IPS DF 4.7 (cell line): ENCODE measurements around the gene TSHR.
A peak's percentile ranks its signal among the peaks of the same experiment; 100 is the strongest.
"Not testable (repeated sequence)": the region's sequence is repeated elsewhere in the genome, so short reads cannot be mapped to it uniquely, and the experiment has no call there.

Experiments
- DNase-seq: peaks from one replicate; pipeline ENCODE4 v3.0.0-alpha.2; 2013; ENCODE audit warnings: low spot score; ENCODE audit errors: extremely low read depth

The TSHR gene

DNA sequence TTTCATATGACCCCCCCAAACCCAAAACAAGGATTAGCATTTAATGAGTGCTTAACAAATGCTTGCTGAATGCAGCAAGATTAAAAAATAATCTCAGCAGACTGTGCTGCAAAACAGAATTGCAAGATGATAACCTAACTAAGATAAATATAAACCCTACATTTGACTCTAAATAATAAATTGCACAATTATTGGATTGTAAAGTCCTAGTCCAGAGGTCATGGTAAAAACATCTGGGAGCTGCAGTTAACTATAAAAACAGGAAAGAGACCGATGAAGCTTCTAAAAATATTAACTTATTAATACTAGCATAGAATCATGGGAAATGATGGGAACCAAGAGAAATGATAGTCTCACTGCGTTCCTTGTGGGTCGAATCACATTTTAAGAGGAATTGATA lies 37.2 kb downstream of the TSHR start:
- DNase-seq: no peak

DNA sequence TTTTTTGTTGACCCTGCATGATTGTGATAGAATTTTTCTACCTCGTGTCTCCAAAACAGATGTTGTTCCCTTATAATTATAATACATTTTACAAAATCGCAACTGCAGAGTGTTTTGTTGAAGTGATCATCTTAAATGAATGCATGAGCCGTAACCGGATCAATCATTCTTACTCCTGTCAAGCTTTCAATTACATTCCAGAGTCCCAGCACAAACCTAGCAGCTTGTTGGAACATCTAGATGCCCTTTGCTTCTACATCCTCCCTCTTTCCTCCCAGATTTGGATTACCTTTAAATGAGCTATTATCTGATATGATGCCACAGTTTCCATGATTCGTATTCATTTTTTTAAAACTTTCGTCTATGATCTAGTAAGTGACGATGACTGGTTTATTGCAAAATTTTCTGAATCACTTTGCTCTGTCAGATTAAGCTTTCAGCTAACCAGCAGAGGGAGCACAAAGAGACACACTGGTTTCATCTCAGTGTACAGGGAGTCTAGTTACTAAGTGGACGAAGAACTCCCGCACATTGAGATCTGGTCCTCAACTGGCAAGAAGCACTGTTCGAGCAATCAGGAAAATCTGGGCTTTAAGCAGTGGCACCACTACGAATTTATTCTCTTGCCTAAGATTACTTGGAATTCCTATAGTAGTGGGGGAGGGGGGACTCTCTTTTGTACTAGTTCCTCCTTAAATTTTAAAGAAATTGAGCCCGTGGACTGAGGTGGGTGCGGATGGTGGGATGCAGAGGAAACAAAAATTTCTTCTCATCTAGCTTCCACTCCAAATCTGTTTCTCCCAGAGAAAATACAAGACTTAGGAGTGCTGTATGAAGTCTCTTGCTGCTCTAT lies 40.9 kb downstream of the TSHR start:
- no peak for DNase-seq

DNA sequence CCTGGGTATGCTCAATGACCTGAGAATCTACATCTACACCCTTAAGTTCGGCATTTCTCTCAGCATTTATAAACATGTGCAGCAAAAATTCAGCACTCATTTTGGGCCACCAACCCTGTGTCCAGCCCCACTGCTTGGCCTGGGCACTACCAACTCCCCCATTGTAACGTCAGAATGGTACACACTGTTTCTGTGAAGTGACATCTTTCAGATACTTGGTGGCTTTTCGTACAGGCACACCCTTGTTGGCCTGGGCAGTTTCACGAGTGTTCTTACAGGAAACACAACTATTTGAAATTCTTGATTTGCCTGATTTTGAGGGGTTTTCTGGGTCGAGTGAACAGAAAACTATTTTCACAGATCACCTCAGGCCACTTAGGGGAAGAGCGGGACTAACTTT lies 46.0 kb downstream of the TSHR start:
- DNase-seq: no peak

DNA sequence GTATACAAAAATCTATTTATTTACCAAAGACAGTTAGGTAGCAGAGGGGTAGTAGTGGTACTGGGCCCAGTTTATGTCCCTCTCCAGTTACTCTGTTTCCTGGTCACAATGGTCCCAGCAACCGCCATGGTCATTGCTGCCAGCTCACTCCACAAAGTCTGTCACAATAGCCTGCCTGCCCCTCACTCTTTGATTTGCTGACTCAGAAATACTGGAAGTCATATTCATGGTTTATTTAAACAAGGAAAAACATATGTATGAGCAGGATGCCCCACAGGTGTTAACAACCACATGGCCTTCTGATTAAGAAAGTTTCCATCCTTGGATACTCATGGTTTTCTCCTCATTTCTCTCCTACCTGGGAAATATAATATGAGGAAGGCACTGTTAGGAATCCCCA lies 49.2 kb downstream of the TSHR start:
- DNase-seq: no peak

DNA sequence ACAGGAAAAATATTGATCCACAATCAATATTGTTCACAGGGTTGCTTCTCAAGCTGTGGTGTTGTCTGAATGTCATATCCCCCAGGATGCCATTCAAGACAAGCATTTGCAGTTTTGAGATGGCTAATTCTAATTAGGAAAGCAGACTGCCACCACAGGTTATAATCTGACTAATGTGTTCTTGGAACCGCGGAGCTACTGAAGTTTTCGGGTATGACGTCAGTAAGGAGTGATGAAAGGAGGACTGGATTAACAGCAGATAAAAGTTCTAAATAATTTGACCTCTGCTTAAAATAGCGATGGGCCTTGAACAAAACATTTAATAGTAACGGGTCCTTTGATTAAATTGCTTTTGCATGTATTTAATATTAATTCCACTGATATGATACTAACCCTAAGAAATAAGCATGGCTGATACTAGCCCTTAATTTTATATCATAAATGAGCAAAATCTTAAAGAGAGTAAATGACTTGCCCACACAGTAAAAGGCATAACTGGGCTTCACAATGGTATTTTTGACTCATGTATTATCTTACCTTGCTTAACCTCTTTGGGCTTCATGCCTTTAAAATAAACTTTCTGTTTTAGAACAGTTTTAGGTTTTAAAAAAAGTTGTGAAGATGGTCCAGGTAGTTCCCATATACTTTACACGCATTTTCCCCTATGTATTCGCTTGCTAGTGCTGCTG lies 50.3 kb downstream of the TSHR start:
- no peak for DNase-seq

DNA sequence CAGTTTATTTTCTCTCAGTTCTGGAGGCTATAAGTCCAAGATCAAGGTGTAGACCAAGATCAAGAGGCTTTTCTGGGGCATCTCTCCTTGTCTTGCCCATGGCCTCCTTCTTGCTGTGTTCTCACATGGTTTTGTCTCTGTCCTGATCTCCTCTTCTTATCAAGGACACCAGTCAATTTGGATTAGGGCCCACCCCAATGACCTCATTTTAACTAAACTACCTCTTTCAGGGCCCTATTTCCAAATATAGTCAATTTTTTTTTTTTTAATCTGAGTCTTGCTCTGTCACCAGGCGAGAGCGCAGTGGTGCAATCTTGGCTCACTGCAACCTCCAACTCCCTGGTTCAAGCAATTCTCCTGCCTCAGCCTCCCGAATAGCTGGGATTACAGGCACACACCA lies 50.8 kb downstream of the TSHR start:
- DNase-seq: no peak

DNA sequence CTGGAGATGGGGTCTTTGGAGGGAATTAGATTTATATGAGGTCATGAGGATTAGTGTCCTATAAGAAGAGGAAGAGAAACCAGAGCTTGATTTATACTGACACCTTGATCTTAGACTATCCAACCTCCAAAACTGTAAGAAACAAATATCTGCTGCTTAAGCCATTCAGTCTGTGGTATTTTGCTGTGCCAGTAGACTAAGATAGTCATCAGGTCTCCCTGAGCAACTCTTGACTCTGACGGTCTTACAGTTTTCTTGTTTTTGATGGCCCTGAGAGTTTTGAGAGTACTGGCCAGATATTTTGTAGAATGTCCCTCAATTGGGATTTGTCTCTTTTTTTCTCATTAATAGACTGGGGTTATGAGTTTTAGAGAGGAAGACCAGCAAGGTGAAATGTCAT lies 51.7 kb downstream of the TSHR start:
- DNase-seq: no peak

DNA sequence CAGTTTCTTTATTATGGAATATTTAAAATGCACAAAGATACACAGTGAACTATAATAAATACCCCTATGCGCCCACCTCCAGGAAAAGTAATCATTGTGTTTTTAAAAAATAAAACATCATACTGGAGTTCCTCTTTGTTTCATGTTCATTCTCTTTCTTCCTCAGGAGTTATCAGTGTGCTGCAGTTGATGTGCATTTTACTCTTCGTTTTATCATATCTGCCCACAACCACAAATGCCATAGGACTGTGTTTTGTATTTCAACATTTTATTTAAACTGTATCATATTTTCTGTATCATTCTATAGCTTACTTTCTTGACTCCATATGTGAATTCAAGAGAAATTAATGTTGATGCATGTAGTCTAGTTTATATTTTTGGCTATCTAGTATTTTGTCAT lies 53.9 kb downstream of the TSHR start:
- DNase-seq: no peak

DNA sequence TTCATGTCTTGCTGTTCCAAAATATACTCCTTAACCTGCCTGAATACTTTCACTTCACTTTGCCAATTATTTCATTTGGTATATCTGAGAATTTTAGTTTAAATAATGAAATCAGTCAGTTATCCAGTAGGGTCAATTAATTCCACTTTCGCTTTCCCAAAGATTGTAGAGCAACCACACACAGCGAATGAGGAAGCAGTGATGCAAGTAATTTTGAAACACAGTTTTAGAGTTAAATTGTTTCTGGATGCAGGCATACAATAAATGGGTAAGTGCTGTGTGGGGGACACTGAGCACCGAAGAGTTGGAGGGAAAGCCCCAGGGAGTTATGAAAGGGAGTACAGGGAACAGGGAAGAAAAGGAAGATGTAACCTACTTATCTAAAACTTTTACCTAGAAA lies 62.8 kb downstream of the TSHR start:
- no peak for DNase-seq

DNA sequence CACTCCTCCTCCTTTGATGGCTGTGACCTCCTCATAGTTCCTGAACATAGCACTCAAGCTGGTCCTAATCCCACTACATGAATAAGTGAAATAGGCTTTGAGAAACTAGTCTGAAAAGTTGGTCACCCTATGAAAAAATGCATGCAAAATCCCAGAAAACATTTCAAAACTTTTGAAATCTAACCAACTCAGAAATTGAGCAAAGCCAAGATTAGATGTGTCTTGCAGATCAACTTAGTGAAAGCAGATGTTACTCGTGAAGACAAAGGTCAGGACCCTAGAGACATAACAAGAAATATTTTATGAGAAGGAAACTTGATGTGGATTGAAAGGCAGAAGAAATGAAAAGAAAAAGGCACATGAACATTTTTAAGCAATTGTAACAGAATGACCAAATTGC lies 63.3 kb downstream of the TSHR start:
- DNase-seq: no peak

DNA sequence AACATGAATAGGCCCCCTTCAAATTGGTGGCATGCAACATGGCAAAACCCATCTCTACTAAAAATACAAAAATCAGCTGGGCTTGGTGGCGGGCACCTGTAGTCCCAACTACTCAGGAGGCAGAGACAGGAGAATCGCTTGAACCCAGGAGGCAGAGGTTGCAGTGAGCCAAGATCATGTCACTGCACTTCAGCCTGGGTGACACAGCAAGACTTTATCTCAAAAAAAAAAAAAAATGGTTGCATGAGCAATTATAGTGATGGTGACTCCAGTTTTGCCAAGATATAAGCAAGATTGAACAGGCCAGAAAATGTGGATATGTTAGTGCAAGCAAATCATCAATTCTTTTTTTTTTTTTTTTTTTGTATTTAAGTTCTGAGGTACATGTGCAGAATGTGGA lies 63.7 kb downstream of the TSHR start:
- DNase-seq: not testable (repeated sequence)

DNA sequence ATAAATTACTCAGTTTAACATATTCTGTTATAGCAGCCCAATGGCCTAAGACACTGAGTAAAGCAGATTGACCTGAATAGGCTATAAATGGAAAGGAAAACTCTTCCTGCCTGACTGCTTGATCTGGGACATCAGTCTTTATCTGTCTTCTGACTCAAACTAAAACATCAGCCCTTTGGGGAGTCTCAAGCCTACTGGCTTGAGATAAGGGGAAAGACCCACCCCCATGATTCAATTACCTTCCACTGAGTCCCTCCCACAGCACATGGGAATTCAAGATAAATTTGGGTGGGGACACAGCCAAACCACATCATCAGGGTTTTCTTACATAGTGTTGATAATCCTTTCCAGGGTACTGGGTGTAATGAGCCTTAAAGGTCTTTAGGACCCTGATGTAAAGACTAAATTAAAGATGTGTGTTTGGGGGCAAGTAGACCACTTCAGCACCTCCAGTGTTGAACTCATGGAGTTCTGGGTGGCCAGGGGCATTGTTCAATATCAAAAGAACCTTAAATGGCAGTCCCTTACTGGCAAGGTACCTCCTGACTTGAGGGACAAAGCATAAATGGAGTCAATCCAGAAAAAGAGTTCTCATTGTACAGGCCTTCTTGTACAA lies 67.8 kb downstream of the TSHR start:
- DNase-seq: no peak

DNA sequence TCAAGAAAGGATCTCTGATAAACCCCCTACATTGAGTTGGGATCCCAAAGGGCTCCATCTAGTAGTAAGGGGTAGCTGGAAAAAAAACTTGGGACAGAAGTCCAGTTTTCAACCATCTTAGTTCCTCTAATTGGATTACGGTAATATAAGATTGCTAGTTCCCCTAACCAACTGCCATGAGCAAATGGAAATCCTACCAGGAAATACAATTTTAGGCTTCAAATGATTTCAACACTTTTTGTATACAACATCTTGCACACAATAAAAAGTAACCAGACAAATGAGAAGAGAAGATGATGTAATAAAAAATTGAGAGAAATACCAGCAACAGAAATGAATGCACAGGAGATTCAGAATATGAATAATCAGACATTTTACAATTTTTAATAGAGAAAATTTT lies 73.0 kb downstream of the TSHR start:
- DNase-seq: no peak

DNA sequence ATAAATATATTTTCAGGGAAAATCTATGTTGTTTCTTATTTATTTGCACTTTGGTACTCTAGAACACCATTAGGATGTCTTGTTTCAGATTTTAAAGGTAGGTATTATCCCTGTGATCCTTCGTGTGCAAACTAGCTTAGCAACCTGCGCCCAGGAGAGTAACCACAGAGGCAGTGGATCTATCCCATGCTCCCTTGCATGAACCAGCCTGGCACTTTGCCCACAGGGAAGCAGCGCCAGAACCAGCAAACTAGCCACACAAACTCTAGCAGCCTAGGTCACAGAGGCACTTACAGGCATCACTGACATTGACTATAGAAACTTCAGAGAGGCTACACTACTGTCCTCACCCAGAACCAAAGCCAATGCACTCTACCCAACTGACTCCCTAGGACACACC lies 76.1 kb downstream of the TSHR start:
- no peak for DNase-seq

DNA sequence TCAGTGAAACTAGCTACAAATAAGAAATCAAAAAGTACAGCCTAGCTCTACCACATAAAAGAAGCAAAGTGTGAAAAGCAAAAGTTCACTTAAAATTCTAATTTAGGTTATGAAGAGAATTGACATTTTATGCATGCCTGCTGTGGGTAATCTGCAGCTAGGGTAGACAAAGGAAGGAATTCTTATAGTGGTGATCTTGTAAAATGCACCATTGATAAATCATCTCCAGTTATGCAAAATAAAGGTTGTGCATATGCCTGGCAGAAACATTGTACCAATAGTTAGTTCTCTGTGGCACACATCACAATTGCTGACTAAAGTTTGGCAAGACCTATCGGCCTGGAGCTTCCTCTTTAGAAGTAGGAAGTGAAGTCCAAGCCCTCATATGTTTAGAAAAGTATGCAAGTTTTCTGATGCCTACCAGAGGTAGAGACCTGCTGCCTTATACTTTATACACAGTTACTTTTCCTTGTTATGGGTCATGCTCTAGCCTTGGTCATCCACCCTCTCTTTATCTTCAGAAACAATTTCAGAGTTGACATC lies 78.3 kb downstream of the TSHR start:
- DNase-seq: no peak

DNA sequence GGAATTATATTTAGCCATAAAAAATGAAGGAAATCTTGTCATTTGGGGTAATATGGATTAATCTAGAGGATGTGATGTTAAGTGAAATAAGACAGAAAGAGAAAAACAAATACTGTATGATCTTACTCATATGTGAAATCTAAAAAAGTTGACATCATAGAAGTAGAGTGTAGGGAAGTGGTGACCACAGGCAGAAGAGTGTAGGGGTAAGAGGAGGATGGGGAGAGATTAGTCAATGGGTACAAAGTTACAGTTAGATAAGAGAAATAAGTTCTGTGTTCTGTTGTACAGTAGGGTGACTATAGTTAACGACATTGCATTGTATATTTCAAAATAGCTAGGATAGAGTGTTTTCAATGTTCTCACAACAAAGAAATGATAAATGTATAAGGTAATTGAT lies 87.0 kb downstream of the TSHR start:
- no peak for DNase-seq

DNA sequence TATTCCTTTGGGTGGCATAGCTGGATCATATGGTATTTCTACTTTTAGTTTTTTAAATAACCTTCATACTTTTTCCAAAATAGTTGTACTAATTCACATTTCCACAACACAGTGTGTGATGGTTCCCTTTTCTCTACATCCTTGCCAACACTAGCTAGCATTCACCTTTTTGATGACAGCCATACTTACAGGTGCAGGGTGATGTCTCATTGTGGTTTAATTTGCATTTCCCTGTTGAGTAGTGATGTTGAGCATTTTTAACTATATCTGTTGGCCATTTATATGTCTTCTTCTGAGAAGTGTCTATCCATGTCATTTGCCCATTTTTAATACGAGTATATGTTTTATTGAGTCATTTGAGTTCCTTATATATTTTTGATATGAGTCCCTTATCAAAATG lies 96.1 kb downstream of the TSHR start:
- DNase-seq: no peak

DNA sequence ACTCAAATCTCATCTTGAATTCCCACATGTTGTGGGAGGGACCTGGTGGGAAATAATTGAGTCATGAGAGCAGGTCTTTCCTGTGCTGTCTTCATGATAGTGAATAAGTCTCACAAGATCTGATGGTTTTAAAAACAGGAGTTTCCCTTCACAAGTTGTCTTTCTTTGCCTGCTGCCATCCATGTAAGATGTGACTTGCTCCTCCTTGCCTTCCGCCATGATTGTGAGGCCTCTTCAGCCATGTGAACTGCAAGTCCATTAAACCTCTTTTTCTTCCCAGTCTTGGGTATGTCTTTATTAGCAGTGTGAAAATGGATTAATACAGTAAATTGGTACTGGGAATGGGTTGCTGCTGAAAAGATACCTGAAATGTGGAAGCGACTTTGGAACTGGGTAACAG lies 98.6 kb downstream of the TSHR start:
- not testable (repeated sequence) for DNase-seq

DNA sequence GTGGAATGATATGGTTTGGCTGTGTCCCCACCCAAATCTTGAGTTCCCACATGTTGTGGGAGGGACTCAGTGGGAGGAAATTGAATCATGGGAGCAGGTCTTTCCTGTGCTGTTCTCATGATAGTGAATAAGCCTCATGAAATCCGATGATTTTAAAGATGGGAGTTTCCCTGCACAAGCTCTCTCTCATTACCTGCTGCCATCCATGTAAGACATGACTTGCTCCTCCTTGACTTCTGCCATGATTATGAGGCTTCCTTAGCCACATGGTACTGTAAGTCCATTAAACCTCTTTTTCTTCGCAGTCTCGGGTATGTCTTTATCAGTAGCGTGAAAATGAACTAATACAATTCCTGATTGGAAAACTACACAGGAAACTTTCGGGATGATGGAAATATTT lies 100.5 kb downstream of the TSHR start:
- no peak for DNase-seq

DNA sequence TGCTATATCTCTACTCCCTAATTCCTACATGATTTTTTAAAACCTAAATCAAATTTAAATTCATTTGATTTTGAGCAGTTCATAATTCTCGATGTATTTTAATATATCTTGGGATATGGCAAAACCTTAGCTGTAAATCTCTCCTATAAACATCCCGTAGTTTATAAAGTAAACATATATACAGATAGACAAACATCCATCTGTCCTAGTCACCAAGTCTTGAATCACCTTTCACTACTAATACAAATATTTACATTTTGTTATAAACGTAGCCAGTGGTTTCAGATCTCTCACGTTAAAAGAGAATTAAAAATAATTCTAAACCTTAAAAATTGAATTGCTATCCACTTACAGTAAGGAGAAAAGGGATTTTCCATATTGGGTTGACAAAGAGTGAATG lies 107.0 kb downstream of the TSHR start:
- no peak for DNase-seq

DNA sequence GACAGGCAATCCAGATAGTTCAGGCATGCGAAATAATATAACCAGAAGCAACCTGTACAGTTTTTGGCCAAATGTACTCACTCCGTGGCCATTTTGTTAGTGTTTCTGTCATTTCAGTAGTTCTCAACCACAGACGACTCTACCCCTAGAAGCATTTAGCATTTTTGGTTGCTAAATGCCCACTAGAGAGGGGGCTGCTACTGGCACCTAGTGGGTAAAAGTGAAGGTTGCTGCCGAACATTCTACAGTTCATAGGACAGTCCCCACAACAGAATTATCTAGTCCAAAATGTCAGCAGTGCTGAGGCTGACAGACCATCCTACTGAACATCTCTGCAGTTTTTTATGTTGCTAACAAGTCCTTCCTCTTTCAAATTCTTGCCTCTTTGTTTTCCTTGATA lies 107.4 kb downstream of the TSHR start:
- DNase-seq: peak; percentile 5

DNA sequence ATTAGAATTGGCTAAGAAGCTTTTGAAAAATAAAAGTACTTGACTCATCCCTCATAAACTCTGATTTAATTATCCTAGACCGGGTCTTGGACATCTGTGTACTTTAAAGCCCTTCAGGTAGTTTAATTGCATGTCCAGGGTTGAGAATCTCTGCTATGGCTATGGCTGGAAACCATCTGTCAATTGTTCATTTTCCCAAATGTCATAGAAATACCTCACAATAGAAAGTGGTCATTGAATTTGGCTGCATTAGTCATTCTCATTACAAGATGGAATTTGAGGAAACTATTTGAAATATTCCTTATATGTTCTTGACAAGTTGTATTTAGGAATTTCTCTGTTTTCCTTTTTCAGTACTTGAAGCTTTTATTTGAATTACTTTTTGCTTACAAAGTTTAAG lies 111.3 kb downstream of the TSHR start:
- no peak for DNase-seq
